Stimulated activated CD4-positive, alpha-beta T cell treated with anti-CD3 and anti-CD28 coated beads, TNF-alpha, amount 100 ng/mL, for 1 hour (primary cell): ENCODE data around the gene HSPA14.
"Not testable (repeated sequence)": the region's sequence is repeated elsewhere in the genome, so short reads cannot be mapped to it uniquely, and the experiment has no call there.

Experiments
- DNase-seq, 3 donors: peaks; one replicate each; pipeline ENCODE4 v3.0.0-alpha.2; 2020; ENCODE audit warnings: low read depth in 3 of 3, low spot score in 1 of 3

Gene HSPA14

DNA sequence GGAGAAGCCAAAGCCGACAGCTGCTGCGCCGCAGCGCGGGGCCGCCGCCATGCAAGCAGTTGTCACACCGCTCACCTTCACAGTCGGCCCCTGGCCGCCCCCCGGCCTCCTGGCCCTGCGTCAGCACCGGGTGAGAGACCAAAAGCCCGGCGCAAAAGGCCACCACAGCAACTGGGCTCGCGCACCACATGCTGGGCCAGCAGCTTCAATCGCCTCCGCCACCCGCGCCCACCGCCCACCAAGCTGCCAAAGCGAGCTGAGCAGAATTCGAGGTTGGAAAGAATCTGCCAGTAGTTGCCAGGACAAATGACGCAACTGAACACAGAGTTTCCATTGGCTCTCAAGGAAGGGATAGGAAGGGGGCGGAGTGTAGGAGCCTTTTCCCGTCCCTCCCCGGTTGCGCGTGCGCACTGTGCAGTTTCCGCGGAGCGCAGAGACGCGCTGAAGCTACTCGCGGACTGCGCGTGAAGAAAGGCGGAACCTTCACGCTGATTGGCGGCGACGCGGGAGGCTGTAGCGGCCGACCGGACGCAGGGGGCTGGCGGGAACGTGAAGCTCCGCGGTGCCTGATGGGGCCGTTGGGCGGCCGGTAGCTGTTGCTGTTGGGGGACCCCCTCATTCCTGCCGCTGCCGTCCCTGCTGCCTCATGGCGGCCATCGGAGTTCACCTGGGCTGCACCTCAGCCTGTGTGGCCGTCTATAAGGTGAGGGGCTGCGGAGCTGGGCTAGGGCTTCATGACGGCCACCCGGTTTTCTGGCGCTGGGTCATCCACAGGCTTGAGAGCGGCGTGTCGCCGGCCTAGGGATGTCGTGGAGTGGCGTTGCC, at the start of gene HSPA14, which contains the start of the genes CDNF and MSANTD7:
TSS of gene HSPA14 (plus strand) at position 550 of the 825 bp plus-strand sequence. CDS start at position 647, 97 bp downstream.
TSS of gene CDNF (minus strand) at position 281 of the 825 bp plus-strand sequence. CDS start at position 190, 91 bp downstream.
TSS of gene MSANTD7 (plus strand) at position 550 of the 825 bp plus-strand sequence. CDS start 3,979 bp downstream, outside the sequence.
- peak; percentile 97 to 98 (median 98) for DNase-seq

DNA sequence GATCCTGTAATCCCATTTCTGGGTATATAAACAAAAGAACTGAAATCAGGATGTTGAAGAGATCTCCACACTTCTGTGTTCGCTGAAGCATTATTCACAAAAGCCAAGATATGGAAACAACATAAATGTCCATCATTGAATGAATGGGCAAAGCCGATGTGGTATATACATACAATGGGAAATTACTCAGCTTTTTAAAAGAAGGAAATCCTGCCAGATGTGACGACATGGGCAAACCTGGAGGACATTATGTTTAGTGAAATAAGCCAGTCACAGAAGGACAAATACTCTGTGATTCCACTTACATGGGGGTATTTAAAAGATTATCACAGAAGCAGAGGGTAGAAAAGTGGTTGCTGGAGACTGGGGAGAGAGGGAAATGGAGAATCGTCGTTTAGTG, 39.5 kb upstream of the HSPA14 start:
- DNase-seq, result no peak

DNA sequence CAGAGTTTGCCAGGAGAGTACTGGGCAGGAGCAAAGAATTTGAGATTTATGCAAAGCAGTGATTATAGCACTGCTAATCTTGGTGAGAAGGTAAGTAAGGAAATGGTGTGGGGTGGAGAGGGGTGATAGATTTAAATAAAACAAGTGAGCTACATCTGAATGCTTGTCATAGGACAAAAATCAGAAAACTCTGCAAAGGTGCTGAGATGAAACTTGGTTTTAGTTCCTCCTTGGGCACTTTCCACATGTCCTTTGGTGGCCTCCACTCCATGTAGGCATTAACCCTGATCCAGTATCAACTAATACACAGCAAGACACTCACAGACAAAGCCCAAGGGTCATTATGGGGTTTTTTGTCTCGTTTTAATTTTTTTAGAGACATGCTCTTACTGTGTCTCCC, 37.7 kb upstream of the HSPA14 start:
- DNase-seq, result no peak

DNA sequence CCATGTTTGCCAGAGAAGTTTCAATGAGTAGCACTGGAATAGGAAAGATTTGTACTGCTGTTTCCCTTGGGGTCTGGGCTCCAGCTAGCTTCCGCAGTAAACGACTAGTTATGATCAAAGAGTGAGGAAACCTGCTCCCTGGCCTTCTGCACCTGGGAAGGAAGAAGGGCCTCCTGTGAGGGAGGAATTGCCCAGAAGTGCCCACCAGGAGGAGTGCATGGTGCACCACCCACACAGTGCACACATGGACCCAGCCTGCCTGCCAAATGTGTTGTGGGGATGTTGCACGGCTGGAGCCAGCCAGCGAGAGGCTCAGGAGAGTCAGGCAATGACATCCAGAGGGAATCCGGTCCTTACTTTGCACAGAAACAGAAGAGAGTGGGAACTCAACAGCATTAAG, 36.4 kb upstream of the HSPA14 start:
- DNase-seq, result no peak

GRCh38 chr10:14803827-14804226, 34.3 kb upstream of the HSPA14 start:
- DNase-seq, result no peak

DNA sequence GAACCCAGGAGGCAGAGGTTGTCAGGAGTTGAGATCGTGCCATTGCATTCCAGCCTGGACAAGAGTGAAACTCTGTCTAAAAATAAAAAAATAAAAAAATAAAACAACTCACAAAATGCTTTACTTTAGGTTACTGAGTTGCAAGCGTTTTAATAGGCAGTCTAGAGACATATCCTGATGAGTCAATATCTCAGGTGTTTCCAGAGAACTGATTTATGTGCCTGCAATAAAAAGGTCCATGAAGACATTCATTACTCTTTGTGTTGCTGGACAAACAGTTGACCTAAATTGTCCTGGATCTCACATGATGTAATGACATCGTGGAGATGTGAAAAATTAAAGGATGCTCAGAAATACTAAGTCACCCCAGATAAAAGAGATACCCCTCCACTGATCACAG, 31.8 kb upstream of the HSPA14 start:
- no peak for DNase-seq

DNA sequence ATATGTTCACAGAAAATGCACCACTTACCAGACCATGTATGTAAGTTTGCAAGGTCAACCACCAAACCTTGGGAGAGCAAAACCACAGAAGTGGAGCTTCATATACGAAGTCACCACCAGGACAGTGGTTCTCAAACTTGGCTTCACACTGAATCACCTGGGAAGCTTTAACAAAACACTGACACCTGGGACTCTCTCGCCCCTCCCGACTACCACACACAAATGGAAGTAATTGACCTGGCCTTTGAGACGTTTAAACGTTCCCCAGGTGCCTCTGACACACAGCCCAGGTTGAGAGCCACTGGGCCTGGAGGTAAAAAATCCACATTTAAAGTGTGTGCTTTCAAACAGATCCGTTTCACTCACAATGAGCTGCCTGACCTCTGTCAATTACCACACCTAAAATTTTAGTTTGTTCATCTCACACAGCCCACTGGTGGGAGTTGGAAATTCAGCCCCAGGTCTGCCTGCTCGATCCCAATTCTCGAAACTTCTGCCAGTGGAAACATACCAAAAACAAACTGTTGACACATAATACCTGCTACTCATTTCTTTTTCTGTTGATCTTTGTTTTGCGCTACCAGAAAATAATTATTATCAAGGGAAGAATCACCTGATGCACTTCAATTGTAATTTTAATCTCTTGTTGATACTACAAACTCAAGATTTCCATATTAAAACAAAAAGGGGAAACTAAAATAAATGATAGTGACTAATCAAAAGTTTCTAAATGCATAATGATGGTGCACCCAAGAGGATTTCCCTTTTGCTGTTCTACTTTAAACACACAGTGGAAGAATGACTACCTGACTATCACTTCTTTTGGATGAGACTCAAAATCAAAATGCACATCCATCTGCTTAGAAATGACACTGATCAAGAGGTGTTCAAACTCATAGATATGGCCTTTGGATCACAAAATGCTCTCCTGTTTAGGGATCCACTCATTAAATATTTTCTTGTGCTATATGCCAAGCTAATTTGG, 26.8 kb upstream of the HSPA14 start:
- DNase-seq, result no peak

DNA sequence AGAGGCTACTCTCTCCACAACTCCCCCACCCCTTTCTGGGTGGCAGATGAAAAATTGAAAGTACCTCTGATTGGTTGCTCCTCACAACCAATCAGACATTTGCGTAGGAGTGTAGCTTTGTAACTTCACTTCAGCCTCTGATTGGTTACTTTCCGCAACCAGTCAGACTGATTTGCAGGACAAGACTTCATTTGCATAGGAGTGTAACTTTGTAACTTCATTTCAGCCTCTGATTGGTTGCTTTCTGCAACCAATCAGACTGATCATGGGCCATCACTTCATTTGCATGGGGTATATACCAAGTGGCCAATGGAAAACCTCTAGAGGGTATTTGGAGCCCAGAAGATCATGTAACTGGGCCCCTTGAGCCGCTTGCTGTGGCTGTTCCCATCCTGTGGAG, 25.8 kb upstream of the HSPA14 start:
- no peak for DNase-seq

DNA sequence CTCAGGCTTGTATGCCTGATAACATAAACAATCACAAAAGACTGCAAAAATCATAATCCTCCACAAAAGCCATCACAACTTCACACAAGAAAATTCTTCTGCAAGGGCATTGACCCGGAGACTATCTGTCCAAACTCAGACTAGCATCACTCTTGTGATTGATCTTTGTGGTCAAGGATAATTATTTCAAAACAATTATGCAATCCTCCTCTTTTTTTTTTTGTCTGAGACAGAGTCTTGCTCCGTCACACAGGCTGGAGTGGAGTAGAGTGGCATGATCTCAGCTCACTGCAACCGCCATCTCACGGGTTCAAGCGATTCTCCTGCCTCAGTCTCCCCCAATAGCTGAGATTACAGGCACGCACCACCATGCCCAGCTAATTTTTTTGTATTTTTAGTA, 22.4 kb upstream of the HSPA14 start:
- DNase-seq, result no peak

DNA sequence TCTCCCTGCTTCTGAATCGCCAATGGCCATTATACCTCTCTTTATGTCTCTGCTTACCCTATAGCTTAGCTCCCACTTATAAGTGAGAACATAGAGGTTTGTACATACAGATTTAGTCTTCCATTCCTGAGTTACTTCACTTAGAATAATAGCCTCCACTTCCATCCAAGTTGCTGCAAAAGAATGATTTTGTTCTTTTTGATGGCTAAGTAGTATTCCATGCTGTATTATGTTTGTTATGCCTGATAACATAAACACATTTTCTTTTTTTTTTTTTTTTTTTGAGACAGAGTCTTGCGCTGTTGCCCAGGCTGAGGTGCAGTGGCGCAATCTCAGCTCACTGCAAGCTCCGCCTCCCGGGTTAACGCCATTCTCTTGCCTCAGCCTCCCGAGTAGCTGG, 21.4 kb upstream of the HSPA14 start:
- not testable (repeated sequence) for DNase-seq

DNA sequence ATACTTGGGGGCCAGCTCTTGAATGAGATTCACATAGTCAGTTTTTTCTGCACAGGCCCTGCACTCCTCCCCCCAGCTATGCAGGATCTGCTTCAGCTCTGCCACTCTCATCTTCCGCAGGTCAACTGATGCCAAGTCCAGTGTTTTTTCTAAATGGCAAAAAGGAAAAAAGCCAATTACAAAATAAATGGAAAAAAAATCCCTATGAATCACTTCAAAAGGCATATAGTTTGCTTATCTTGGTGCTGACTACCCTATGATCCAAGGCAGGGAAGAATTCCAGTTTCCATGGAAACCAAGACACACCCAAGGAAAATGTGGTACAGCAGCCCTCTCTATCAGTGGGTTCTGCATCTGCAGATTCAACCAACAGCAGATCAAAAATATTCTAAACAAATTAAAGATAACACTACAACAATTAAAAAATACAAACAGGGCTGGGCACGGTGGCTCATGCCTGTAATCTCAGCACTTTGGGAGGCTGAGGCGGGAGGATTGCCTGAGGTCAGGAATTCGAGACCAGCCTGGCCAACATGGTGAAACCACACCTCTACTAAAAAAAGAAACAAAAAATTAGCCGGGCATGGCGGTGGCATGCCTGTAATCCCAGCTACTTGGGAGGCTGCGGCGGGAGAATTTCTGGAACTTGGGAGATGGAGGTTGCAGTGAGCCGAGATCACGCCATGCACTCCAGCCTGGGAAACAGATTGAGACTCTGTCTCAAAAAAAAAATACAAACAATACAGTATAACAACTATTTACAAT, 17.9 kb upstream of the HSPA14 start:
- DNase-seq, result no peak

DNA sequence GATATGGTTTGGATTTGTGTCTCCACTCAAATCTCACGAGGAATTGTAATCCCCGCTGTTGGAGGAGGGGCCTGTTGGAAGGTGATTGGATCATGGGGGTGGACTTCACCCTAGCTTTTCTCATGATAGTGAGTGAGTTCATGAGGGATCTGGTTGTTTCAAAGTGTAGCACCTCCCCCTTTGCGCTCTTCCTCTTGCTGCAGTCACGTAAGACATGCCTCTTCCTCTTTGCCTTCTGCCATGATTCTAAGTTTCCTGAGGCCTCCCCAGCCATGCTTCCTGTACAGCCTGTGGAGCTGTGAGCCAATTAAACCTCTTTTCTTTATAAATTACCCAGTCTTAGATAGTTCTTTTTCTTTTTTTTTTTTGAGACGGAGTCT, 17.3 kb upstream of the HSPA14 start:
- no peak for DNase-seq

DNA sequence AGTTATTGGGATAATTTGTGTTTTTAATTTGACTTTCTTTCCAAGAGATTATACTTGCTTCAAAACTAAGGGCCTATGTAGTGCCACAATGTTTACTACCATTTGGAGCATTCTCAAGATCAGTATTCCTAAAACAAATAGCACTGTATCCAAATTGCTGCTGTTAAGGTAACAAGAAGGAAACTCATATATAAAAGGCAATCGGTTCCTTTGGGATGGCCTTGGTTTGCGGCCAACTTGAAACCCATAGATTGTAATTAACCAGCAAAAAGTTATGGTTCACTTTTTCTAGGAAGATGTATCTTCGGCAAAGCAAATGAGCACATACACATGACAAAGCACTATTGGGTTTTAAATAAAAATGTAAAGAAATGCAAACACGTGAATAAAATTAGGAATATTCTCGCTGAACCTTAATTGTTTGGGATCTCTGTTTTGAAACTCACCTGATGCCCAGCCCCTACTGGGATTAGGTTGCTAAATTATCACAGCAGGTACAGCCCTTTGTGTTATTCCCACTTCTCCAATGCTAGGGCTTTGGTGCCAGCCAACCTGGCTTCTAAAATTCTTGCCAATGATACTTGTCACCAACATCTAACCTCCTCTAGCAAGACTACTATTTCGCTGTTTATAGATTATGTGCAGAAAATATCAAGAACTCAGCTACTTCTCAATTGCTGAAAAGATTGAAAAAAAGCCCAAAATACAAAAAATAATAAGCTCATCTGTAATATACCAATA, 16.3 kb upstream of the HSPA14 start:
- no peak for DNase-seq

GRCh38 chr10:14822879-14823755, 15.0 kb upstream of the HSPA14 start:
- no peak for DNase-seq

GRCh38 chr10:14823966-14824365, 14.1 kb upstream of the HSPA14 start:
- DNase-seq, result no peak

DNA sequence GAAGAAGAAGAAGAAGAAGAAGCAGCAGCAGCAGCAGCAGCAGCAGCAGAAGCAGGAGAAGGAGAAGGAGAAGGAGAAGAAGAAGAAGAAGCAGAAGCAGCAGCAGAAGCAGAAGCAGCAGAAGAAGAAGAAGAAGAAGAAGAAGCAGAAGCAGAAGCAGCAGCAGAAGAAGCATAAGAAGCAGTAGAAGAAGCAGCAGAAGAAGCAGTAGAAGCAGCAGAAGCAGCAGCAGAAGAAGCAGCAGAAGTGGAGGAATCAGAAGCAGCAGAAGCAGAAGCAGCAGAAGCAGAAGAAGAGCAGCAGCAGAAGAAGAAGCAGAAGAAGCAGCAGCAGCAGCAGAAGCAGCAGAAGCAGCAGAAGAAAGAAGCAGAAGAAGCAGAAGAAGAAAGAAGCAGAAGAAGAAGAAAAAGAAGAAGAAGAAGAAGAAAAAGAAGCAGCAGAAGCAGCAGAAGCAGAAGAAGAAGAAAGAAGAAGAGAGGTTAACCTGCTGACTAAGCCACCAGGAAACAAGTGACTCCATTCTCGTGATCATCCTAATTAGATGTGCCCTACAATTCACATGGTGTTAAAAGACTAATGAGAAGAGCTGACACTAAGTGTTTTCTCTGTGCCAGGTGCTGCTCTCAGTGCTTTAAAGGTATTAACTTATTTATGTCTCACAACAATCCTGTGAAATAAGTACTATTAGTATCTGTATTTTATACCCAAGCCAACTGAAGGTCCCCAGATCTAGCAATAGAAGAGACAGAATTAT, 11.9 kb upstream of the HSPA14 start:
- no peak for DNase-seq

DNA sequence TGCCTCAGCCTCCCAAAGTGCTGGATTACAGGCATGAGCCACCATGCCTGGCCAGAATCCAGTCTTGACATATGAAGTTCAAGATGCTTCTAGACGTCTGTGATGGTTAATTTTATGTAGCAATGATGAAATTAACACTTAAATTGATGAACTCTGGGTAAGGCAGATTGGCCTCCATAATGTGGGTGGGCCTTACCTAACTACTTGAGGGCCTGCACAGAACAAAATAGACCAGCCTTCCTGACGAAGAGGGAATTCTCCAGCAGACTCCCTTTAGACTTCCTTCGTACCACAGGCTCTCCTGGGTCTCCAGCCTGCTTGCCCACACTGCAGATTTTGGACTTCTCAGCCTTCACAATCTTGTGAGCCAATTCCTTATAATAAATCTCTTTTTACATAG, 5.0 kb upstream of the HSPA14 start:
- DNase-seq, result no peak

DNA sequence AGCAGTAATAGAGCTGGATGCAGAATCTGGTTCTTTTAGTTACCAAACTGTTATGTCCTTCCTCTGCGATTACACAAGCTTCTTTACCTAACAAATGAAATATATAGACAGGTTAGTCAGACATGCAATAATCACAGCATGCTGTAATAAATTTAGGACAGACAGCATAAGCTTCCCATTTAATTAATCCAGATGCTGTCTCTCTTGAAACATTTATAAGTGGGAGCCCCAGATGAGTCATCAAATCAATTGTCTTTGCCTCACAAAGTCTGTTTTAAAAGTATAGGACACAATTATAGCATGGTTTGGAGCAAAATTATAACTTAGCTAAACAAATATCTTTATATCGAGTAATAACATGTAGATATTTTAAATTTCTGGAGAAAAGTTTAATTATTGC, 1.9 kb upstream of the HSPA14 start:
- DNase-seq, result no peak
